BE2C (cell line): ENCODE results near the gene NAV2.

Experiments used
- DNase-seq: peaks from one replicate; pipeline ENCODE4 v3.0.0-alpha.2; 2020
- H3K27me3 ChIP-seq: fragments of 250-450 bp; sonication (Bioruptor Pico); 2 replicates; pipeline ENCODE4 v1.5.1; 2020; ENCODE audit warnings: mild to moderate bottlenecking
- H3K36me3 ChIP-seq: fragments of 250-450 bp; sonication (Bioruptor Pico); 2 replicates; pipeline ENCODE4 v1.5.1; 2020; ENCODE audit warnings: mild to moderate bottlenecking
- H3K4me1 ChIP-seq: fragments of 250-450 bp; sonication (Bioruptor Pico); 2 replicates; pipeline ENCODE4 v1.5.1; 2020
- H3K4me3 ChIP-seq: 2 replicates; pipeline ENCODE4 v1.5.1; 2011; ENCODE audit warnings: low read depth, low read length
- H3K9me3 ChIP-seq: fragments of 250-450 bp; sonication (Bioruptor Pico); 2 replicates; pipeline ENCODE4 v1.5.1; 2020
- CTCF ChIP-seq: IDR thresholded peaks from 2 replicates; pipeline ENCODE4 v1.5.1; 2012; ENCODE audit warnings: mild to moderate bottlenecking, low read depth, low read length

Gene NAV2

GRCh38 chr11:19886498-19886897, 173.9 kb downstream of the NAV2 start:
- H3K36me3 ChIP-seq: no peaks in the 10 kb centered on the region
- DNase-seq: no peak

GRCh38 chr11:19887842-19888241, 175.2 kb downstream of the NAV2 start:
- no peak for TF ChIP-seq CTCF
- no peaks in the 10 kb centered on the region for H3K36me3 ChIP-seq
- no peaks in the 10 kb centered on the region for H3K9me3 ChIP-seq
- no peaks in the 10 kb centered on the region for H3K27me3 ChIP-seq
- no peak for DNase-seq
- H3K4me3 ChIP-seq: no peak overlapping the region
- H3K4me1 ChIP-seq: no peaks in the 10 kb centered on the region

More at GRCh38 chr11:19886498-19886897, 173.9 kb downstream of the NAV2 start:
- no peak overlapping the region for H3K4me3 ChIP-seq
- H3K9me3 ChIP-seq: no peaks in the 10 kb centered on the region
- TF ChIP-seq CTCF: no peak
- H3K27me3 ChIP-seq: no peaks in the 10 kb centered on the region
- H3K4me1 ChIP-seq: no peaks in the 10 kb centered on the region

- H3K36me3 ChIP-seq: no peaks in the 10 kb centered on the region
- DNase-seq: no peak
- no peak for TF ChIP-seq CTCF
- H3K27me3 ChIP-seq: no peaks in the 10 kb centered on the region
- H3K4me3 ChIP-seq: no peak overlapping the region
- no peaks in the 10 kb centered on the region for H3K9me3 ChIP-seq
- no peaks in the 10 kb centered on the region for H3K4me1 ChIP-seq
These were observed 176.9 kb downstream of the NAV2 start for GRCh38 chr11:19889531-19889930.

GRCh38 chr11:19890308-19890707, 177.7 kb downstream of the NAV2 start:
- Histone ChIP-seq H3K4me3 (no peak overlapping the region), H3K9me3 (no peaks in the 10 kb centered on the region), H3K27me3 (no peaks in the 10 kb centered on the region), H3K4me1 (no peaks in the 10 kb centered on the region), H3K36me3 (no peaks in the 10 kb centered on the region)
- no peak for TF ChIP-seq CTCF
- DNase-seq: no peak

GRCh38 chr11:19891022-19891421, 178.4 kb downstream of the NAV2 start:
- Histone ChIP-seq H3K9me3 (no peaks in the 10 kb centered on the region), H3K4me3 (no peak overlapping the region), H3K4me1 (no peaks in the 10 kb centered on the region), H3K27me3 (no peaks in the 10 kb centered on the region), H3K36me3 (no peaks in the 10 kb centered on the region)
- no peak for TF ChIP-seq CTCF
- DNase-seq: no peak

GRCh38 chr11:19892387-19892786, 179.8 kb downstream of the NAV2 start:
- H3K9me3 ChIP-seq: no peaks in the 10 kb centered on the region
- no peaks in the 10 kb centered on the region for H3K4me1 ChIP-seq
- no peak overlapping the region for H3K4me3 ChIP-seq
- no peak for TF ChIP-seq CTCF
- no peak for DNase-seq
- H3K27me3 ChIP-seq: no peaks in the 10 kb centered on the region
- no peaks in the 10 kb centered on the region for H3K36me3 ChIP-seq
